GM19238 (cell line): ENCODE results near the gene EBI3.
"Not testable (repeated sequence)": the region's sequence is repeated elsewhere in the genome, so short reads cannot be mapped to it uniquely, and the experiment has no call there.

Experiments used
- DNase-seq: peaks from one replicate; pipeline ENCODE4 v3.0.0; 2011; ENCODE audit warnings: low spot score; ENCODE audit not compliant: insufficient read length

The EBI3 gene

DNA sequence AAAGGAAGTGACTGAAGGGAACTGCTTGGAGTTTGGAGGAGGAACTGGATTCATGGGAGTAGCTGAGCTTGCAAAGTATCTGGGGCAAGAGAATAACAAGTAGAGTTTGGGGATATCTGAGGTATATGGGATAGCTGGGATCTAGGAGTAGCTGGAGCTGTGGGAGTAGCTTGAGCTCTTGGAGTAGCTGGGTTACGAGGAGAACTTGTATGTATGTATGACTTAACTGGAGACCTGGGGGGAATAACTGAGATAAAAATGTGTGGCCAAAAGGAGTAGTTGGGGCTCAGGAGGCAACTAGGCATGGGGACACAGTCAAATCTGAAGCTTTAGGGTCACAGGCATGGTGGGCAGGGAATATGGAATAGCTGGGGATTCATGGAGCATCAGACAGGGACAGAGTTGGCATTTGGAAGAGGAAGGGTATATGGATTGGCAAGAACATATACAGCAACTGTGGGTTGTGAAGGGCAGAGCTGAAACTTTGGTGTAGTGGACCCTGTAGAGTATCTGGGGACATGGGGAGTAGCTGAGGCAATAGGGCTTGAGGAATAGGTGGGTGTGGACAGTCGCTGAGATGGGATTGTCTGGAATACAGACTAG is 28.3 kb upstream of the EBI3 start:
- no peak for DNase-seq

- no peak for DNase-seq
These were observed 27.5 kb upstream of the EBI3 start for GRCh38 chr19:4201798-4202197.

DNA sequence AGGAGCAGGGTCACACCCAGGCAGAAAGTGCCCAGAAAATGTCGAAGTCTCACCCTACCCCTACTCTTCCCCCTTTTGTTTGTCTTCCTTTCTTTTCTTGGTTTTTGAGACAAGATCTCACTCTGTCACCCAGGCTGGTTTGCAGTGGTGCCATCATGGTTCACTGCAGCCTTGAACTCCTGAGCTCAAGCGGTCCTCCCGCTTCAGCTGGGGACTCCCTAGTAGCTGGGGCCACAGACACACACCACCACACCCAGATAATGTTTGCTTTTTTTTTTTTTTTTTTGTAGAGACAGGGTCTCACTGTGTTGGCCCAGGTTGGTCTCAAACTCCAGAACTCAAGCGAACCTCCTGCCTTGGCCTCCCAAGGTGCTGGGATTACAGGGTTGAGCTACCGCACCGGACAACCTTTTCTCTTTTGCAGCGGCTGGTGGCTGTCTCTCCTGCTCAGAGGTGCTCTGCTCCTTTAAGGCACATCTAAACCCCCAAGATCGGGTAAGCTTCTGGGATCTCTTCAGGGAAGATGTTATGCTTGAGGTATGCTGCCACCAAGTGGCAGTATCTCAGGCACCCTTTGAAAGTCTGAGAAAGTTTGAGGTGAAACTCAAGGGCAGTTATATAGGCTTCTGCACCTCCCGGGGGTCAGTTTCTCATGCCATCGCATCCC is 22.4 kb upstream of the EBI3 start:
- DNase-seq: no peak

- DNase-seq: no peak
These were observed 20.8 kb upstream of the EBI3 start for GRCh38 chr19:4208385-4209094.

DNA sequence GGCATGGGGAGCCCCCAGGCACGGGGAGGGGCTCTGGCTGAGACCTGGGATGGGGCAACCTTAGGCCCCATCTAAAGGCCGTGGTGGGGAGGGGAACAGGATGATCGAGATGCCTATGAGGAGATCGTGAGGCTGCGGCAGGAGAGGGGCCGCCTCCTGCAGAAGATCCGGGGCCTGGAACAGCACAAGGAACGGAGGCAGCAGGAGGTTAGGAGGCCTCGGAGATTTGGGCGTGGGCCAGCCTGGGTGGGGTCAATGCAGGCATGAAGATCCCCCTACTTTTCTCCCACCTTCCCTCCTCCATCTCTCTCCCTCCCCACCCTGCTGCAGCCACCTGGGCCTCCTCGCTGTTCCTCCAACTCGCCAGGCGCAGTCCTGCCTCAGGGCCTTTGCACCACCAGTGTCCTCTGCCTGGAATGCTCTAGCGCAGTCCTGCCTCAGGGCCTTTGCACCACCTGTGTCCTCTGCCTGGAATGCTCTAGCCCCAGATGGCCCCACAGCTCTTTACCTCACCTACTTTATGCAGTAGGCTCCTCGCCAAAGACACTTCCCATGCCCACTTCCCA is 19.1 kb upstream of the EBI3 start:
- no peak for DNase-seq

- no peak for DNase-seq
These were observed 16.2 kb upstream of the EBI3 start for GRCh38 chr19:4213116-4213515.

DNA sequence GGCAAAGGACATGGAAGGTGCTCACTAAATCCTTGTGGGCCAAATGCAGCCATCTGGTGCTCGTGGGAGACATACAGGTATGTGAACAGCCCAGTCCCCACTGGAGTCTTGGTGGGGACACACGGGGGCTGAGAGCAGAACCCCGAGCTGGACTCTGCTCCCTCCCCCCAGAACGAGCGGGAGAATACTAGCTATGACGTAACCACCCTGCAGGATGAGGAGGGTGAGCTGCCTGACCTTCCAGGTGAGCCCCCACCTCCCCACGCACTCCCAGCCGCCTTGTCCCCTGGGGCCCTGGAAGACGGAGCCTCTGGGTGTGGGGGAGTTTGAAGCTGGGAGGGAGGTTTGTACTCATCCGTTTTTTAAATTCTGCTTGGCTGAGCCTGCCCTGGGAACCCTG is 13.5 kb upstream of the EBI3 start:
- no peak for DNase-seq

GRCh38 chr19:4216846-4217245 is 12.5 kb upstream of the EBI3 start:
- no peak for DNase-seq

DNA sequence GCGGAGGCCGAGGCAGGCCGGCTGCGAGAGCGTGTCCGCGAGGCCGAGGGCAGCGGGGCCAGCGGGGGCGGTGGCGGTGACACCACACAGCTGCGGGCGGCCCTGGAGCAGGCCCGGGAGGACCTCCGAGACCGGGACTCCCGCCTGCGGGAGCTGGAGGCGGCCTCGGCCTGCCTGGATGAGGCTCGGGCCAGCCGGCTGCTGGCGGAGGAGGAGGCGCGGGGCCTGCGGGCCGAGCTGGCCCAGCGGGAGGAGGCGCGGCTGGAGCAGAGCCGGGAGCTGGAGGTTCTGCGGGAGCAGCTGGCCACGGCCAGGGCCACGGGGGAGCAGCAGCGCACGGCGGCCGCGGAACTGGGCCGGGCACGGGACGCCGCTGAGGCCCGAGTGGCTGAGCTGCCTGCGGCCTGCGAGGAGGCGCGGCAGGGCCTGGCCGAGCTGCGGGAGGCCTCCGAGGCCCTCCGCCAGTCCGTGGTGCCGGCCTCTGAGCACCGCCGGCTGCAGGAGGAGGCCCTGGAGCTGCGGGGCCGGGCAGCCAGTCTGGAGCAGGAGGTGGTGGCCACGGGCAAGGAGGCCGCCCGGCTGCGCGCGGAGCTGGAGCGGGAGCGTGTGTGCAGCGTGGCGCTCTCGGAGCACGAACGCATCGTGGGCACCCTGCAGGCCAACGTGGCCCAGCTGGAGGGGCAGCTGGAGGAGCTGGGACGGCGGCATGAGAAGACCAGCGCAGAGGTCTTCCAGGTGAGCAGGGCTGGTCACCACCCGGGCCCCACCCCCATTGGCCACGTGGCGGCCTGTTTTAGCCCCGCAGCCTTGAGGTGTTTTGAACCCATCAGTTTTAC is 11.7 kb upstream of the EBI3 start:
- no peak for DNase-seq

DNA sequence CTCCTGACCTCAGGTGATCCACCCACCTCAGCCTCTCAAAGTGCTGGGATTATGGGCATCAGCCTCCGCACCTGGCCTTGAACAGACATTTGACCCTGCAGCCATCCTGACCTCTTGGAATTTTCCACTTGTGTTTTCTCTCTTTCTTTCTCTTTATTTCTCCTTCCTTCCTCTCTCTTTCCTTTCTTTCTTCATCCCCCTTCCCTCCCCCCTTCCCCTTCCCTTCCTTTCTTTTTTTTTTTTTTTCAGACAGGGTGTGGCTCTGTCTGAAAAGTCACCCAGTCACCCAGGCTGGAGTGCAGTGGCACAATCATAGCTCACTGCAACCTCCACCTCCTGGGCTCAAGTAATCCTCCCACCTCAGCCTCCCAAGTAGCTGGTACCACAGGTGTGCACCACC is 10.8 kb upstream of the EBI3 start:
- DNase-seq: not testable (repeated sequence)

DNA sequence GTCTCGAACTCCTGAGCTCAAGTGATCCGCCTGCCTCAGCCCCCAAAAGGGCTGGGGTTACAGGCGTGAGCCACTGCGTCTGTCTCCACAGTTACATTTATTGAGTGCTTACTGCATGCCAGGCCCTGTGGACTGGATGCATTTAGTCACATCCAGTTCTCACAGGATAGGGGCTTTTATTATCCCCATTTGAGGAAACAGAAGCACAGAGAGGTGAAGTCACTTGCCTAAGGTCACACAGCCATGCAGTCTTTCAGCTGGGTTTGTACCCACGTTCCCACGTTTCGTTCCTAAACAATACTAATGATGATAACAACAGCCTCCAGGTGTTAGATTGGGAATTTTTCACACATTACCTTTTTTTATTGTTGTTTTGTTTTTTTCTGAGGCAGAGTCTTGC is 9.1 kb upstream of the EBI3 start:
- DNase-seq: no peak

DNA sequence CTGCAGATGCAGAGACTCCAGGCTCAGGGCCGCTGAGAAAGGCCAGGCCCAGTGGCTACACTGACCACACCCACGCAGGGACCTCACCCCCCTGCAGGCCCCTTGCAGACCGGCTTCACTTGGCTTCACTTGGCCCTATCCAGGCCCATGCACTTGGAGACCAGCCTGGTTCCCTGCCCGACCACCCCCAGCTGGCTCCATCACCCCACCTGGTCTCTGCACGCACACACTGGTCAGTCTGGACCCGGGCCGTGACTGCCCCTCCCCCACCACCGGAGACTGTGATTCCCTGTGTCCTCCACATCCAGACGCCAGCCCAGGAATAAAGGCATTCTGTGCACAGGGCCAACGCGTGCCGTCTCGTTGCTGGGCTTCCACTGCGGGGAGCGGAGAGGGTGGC is 4.9 kb upstream of the EBI3 start:
- DNase-seq: no peak

- DNase-seq: no peak
These were observed 3.4 kb upstream of the EBI3 start for GRCh38 chr19:4225885-4226284.

- no peak for DNase-seq
These were observed 1.6 kb upstream of the EBI3 start for GRCh38 chr19:4227771-4228170.

DNA sequence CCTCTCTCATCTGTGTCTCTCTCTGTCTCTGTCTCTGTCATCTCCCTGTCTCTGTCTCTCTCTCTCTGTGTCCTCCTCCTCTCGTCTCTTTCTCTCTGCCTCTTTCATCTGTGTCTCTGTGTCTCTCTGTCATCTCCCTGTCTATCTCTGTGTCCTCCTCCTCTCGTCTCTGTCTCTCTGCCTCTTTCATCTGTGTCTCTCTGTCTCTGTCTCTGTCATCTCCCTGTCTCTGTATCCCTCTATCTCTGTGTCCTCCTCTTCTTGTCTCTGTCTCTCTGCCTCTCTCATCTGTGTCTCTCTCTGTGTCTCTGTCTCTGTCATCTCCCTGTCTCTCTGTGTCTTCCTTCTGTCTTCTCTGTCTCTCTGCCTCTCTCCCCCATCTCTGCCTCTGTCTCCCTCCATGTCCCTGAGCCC is 551 bp upstream of the EBI3 start:
- no peak for DNase-seq

GRCh38 chr19:4230237-4230636 is 914 bp downstream of the EBI3 start:
- DNase-seq: not testable (repeated sequence)

DNA sequence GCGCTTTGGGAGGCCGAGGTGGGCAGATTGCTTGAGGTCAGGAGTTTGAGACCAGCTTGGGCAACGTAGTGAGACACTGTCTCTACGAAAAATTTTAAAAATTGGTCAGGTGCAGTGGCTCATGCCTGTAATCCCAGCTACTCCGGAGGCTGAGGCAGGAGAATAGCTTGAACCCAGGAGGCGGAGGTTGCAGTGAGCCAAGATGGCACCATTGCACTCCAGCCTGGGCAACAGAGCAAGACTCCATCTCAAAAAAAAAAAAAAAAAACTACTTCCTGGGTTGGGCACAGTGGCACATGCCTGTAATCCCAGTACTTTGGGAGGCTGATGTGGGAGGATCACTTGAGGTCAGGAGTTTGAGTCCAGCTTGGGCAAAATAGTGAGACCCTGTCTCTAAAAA is 2.2 kb downstream of the EBI3 start:
- not testable (repeated sequence) for DNase-seq

- DNase-seq: not testable (repeated sequence)
These were observed 2.8 kb downstream of the EBI3 start for GRCh38 chr19:4232139-4232538.

- DNase-seq: no peak
These were observed 3.4 kb downstream of the EBI3 start for GRCh38 chr19:4232614-4233281.

DNA sequence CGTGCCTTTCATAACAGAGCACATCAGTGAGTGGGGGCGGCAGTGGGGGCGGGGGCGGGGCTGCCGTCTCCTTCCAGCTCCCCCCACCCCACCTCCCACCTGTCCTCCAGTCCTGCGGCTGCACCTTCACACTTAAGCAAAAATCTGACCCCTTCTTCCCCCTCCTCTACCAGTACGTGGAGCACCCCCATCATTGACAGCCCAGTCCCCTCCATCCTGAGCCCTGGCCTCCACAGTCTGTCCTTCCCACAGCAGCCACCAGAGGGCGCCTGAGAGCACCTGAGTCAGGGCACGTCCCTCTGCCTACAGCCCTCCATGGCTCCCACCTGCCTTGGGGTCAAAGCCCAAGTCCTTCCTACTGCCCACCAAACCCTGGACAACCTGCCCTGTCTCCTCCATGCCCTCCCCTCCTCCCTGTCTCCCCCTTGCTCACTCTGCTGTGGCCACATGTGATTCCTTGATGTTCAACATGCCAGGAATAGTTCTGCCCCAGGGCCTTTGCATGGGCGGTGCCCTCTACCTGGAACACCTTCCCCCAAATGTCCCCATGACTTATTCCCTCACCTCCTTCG is 4.0 kb downstream of the EBI3 start:
- no peak for DNase-seq
